ENCODE results near the gene COL4A2.

The COL4A2 gene

GRCh38 chr13:110265341-110265681 is 41.8 kb upstream of the COL4A2 start:
- no peak overlapping the region for H3K9ac ChIP-seq (ENCODE audit: low read depth, low read length)
- H3K9me3 ChIP-seq (replicated peaks; ENCODE audit: low read length), result no peaks in the 10 kb centered on the region
- H3K4me3 ChIP-seq (ENCODE audit: low read length), result no peak overlapping the region
- H3K4me2 ChIP-seq (ENCODE audit: low read length), result no peak overlapping the region
- H3K27me3 ChIP-seq (ENCODE audit: control insufficient read depth, insufficient read depth, low read length), result no peaks in the 10 kb centered on the region
- H3K36me3 ChIP-seq (ENCODE audit: insufficient read depth, low read length), result peaks cover 10% of the 10 kb centered on the region
- H3K4me1 ChIP-seq (ENCODE audit: control insufficient read depth, insufficient read depth, low read length), result peaks cover 41% of the 10 kb centered on the region

GRCh38 chr13:110265682-110266430 is 41.2 kb upstream of the COL4A2 start:
- Histone ChIP-seq H3K9me3 (replicated peaks; ENCODE audit: low read length) (no peaks in the 10 kb centered on the region), H3K4me1 (ENCODE audit: control insufficient read depth, insufficient read depth, low read length) (peaks cover 41% of the 10 kb centered on the region), H3K9ac (ENCODE audit: low read depth, low read length) (no peak overlapping the region), H3K36me3 (ENCODE audit: insufficient read depth, low read length) (peaks cover 10% of the 10 kb centered on the region), H3K27me3 (ENCODE audit: control insufficient read depth, insufficient read depth, low read length) (no peaks in the 10 kb centered on the region), H3K4me3 (ENCODE audit: low read length) (no peak overlapping the region), H3K4me2 (ENCODE audit: low read length) (peak overlapping the region; percentile 44)

- Histone ChIP-seq H3K36me3 (ENCODE audit: insufficient read depth, low read length) (peaks cover 10% of the 10 kb centered on the region), H3K4me3 (ENCODE audit: low read length) (no peak overlapping the region), H3K27me3 (ENCODE audit: control insufficient read depth, insufficient read depth, low read length) (no peaks in the 10 kb centered on the region), H3K9ac (ENCODE audit: low read depth, low read length) (no peak overlapping the region), H3K4me1 (ENCODE audit: control insufficient read depth, insufficient read depth, low read length) (peaks cover 36% of the 10 kb centered on the region), H3K9me3 (replicated peaks; ENCODE audit: low read length) (no peaks in the 10 kb centered on the region), H3K4me2 (ENCODE audit: low read length) (peak overlapping the region; percentile 44)
Observed at GRCh38 chr13:110266431-110266809, 40.7 kb upstream of the COL4A2 start.

- H3K36me3 ChIP-seq (ENCODE audit: insufficient read depth, low read length), result peaks cover 10% of the 10 kb centered on the region
- no peaks in the 10 kb centered on the region for H3K9me3 ChIP-seq (replicated peaks; ENCODE audit: low read length)
- H3K9ac ChIP-seq (ENCODE audit: low read depth, low read length), result no peak overlapping the region
- no peaks in the 10 kb centered on the region for H3K27me3 ChIP-seq (ENCODE audit: control insufficient read depth, insufficient read depth, low read length)
- H3K4me1 ChIP-seq (ENCODE audit: control insufficient read depth, insufficient read depth, low read length), result peaks cover 31% of the 10 kb centered on the region
- H3K4me3 ChIP-seq (ENCODE audit: low read length), result no peak overlapping the region
- no peak overlapping the region for H3K4me2 ChIP-seq (ENCODE audit: low read length)
Observed at GRCh38 chr13:110266983-110267382, 40.1 kb upstream of the COL4A2 start.

DNA sequence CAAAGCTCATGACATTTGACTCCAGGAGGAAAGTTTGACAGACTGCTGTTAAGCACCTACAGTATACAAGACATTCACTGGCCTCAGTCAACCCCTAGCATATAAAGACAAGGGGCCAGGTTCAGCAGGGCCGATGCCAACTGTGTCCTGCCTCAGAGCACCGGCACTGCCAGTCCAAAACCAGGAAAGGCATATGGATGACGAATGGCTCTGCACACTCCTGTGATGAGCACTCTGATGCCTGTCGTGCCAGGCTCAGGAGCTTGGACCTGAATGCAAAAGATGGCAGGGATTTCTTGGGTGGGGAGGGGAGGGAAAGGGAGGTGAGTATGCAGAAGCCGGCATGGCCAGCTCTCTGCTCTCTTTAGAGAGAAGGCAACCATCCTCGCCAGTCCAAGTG is 39.0 kb upstream of the COL4A2 start:
- Histone ChIP-seq H3K4me1 (ENCODE audit: control insufficient read depth, insufficient read depth, low read length) (peaks cover 20% of the 10 kb centered on the region), H3K4me3 (ENCODE audit: low read length) (no peak overlapping the region), H3K4me2 (ENCODE audit: low read length) (no peak overlapping the region), H3K9me3 (replicated peaks; ENCODE audit: low read length) (no peaks in the 10 kb centered on the region), H3K27me3 (ENCODE audit: control insufficient read depth, insufficient read depth, low read length) (no peaks in the 10 kb centered on the region), H3K36me3 (ENCODE audit: insufficient read depth, low read length) (peaks cover 19% of the 10 kb centered on the region), H3K9ac (ENCODE audit: low read depth, low read length) (no peak overlapping the region)

- H3K36me3 ChIP-seq (ENCODE audit: insufficient read depth, low read length), result peaks cover 21% of the 10 kb centered on the region
- H3K27me3 ChIP-seq (ENCODE audit: control insufficient read depth, insufficient read depth, low read length), result no peaks in the 10 kb centered on the region
- peaks cover 14% of the 10 kb centered on the region for H3K4me1 ChIP-seq (ENCODE audit: control insufficient read depth, insufficient read depth, low read length)
Observed at GRCh38 chr13:110268576-110269185, 38.4 kb upstream of the COL4A2 start.

DNA sequence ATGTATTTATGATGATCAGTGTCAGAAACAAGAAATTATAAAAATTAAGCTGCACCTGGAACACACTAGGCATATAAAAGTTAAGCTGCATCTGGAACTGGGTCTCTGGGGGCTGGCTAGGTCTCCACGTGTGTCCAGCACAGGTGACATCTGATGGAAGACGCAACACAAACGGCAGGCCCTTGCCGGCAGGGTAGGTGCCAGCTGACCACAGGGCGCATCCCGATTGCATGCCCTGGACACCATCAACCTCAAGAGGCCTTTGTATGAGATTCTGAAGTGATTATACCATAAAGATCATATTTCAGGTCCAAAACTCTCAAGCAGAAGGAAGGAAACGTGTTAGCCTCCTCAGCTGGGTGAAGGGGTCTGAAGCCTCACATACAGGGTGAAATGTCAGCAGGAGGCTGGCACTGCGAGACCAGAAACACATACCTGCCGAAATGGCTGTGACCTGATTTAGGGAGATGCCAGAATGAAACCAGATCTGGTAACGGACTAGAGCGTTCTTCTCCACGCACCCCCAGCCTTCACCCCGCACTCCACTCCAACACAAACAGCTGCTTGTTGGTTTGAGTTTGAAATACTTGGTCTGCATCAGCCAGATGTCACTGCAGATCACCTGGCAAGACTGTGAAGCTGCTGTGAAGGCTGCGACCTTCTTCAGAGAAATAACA is 37.4 kb upstream of the COL4A2 start:
- Histone ChIP-seq H3K4me1 (ENCODE audit: control insufficient read depth, insufficient read depth, low read length) (peaks cover 6% of the 10 kb centered on the region), H3K9me3 (replicated peaks; ENCODE audit: low read length) (no peaks in the 10 kb centered on the region), H3K4me2 (ENCODE audit: low read length) (no peak overlapping the region), H3K4me3 (ENCODE audit: low read length) (no peak overlapping the region), H3K27me3 (ENCODE audit: control insufficient read depth, insufficient read depth, low read length) (no peaks in the 10 kb centered on the region), H3K36me3 (ENCODE audit: insufficient read depth, low read length) (peaks cover 21% of the 10 kb centered on the region), H3K9ac (ENCODE audit: low read depth, low read length) (no peak overlapping the region)

More at GRCh38 chr13:110268576-110269185, 38.4 kb upstream of the COL4A2 start:
- no peaks in the 10 kb centered on the region for H3K9me3 ChIP-seq (replicated peaks; ENCODE audit: low read length)
- H3K9ac ChIP-seq (ENCODE audit: low read depth, low read length), result no peak overlapping the region
- no peak overlapping the region for H3K4me2 ChIP-seq (ENCODE audit: low read length)
- no peak overlapping the region for H3K4me3 ChIP-seq (ENCODE audit: low read length)

- Histone ChIP-seq H3K36me3 (ENCODE audit: insufficient read depth, low read length) (peaks cover 17% of the 10 kb centered on the region), H3K27me3 (ENCODE audit: control insufficient read depth, insufficient read depth, low read length) (no peaks in the 10 kb centered on the region), H3K4me1 (ENCODE audit: control insufficient read depth, insufficient read depth, low read length) (peaks cover 6% of the 10 kb centered on the region), H3K9ac (ENCODE audit: low read depth, low read length) (no peak overlapping the region), H3K9me3 (replicated peaks; ENCODE audit: low read length) (no peaks in the 10 kb centered on the region), H3K4me2 (ENCODE audit: low read length) (no peak overlapping the region), H3K4me3 (ENCODE audit: low read length) (no peak overlapping the region)
Observed at GRCh38 chr13:110270507-110270906, 36.6 kb upstream of the COL4A2 start.

GRCh38 chr13:110271313-110271712 is 35.8 kb upstream of the COL4A2 start:
- no peak overlapping the region for H3K4me3 ChIP-seq (ENCODE audit: low read length)
- H3K4me2 ChIP-seq (ENCODE audit: low read length), result no peak overlapping the region
- peaks cover 6% of the 10 kb centered on the region for H3K4me1 ChIP-seq (ENCODE audit: control insufficient read depth, insufficient read depth, low read length)
- H3K36me3 ChIP-seq (ENCODE audit: insufficient read depth, low read length), result peaks cover 16% of the 10 kb centered on the region
- H3K9me3 ChIP-seq (replicated peaks; ENCODE audit: low read length), result no peaks in the 10 kb centered on the region
- H3K27me3 ChIP-seq (ENCODE audit: control insufficient read depth, insufficient read depth, low read length), result no peaks in the 10 kb centered on the region
- no peak overlapping the region for H3K9ac ChIP-seq (ENCODE audit: low read depth, low read length)

DNA sequence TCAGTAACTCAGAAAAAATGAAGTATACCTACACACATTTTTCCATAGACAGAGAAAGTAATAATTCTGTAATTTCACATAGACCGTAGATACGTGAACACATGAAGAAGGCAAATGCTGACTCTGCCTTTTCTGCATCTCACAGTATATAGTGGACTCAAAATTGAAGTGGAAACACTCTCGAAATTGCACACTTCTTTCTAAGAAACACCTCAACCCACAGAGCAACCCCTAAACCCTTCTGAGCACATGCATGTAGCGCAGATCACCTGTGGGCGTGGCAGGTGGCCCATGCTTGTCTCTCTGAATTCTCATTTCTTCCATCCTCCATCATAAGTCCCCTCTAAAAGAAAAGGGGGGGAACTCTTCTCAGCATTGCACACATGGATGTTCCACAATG is 34.9 kb upstream of the COL4A2 start:
- no peak overlapping the region for H3K4me3 ChIP-seq (ENCODE audit: low read length)
- peaks cover 16% of the 10 kb centered on the region for H3K36me3 ChIP-seq (ENCODE audit: insufficient read depth, low read length)
- no peak overlapping the region for H3K4me2 ChIP-seq (ENCODE audit: low read length)
- peaks cover 4% of the 10 kb centered on the region for H3K4me1 ChIP-seq (ENCODE audit: control insufficient read depth, insufficient read depth, low read length)
- H3K9me3 ChIP-seq (replicated peaks; ENCODE audit: low read length), result no peaks in the 10 kb centered on the region
- H3K9ac ChIP-seq (ENCODE audit: low read depth, low read length), result no peak overlapping the region
- no peaks in the 10 kb centered on the region for H3K27me3 ChIP-seq (ENCODE audit: control insufficient read depth, insufficient read depth, low read length)

DNA sequence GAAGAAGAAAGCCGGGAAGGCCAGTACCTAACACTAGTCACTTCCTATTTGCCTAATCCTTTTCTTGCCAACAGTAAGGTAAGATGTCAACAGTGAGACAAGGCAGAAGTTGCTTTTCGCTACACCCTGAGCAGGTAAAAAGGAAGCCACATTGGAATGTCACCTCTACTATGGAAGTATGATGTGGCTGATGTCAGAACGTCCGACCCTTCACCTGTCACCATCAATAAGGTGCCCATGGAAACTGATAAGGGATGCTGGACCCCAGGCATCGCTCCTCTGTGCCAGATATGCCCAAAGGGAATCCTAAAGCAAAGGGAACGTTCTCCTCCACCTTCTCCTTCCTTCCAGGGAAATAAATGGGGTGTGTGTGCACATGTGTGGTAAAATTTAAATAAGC is 34.4 kb upstream of the COL4A2 start:
- Histone ChIP-seq H3K4me3 (ENCODE audit: low read length) (no peak overlapping the region), H3K36me3 (ENCODE audit: insufficient read depth, low read length) (peaks cover 16% of the 10 kb centered on the region), H3K9ac (ENCODE audit: low read depth, low read length) (no peak overlapping the region), H3K9me3 (replicated peaks; ENCODE audit: low read length) (no peaks in the 10 kb centered on the region), H3K4me2 (ENCODE audit: low read length) (no peak overlapping the region), H3K4me1 (ENCODE audit: control insufficient read depth, insufficient read depth, low read length) (peaks cover 4% of the 10 kb centered on the region), H3K27me3 (ENCODE audit: control insufficient read depth, insufficient read depth, low read length) (no peaks in the 10 kb centered on the region)

Measured in skeletal muscle satellite cell (primary cell).